CD4-positive, alpha-beta T cell treated with Interleukin-6 for 4 hours (primary cell): Measurements from ENCODE around the gene GIPC2.
"Not testable (repeated sequence)": the region's sequence is repeated elsewhere in the genome, so short reads cannot be mapped to it uniquely, and the experiment has no call there.

Source experiments
- DNase-seq: peaks from one replicate; pipeline ENCODE4 v3.0.0-alpha.2; 2020; ENCODE audit warnings: mixed read lengths

Gene GIPC2

DNA sequence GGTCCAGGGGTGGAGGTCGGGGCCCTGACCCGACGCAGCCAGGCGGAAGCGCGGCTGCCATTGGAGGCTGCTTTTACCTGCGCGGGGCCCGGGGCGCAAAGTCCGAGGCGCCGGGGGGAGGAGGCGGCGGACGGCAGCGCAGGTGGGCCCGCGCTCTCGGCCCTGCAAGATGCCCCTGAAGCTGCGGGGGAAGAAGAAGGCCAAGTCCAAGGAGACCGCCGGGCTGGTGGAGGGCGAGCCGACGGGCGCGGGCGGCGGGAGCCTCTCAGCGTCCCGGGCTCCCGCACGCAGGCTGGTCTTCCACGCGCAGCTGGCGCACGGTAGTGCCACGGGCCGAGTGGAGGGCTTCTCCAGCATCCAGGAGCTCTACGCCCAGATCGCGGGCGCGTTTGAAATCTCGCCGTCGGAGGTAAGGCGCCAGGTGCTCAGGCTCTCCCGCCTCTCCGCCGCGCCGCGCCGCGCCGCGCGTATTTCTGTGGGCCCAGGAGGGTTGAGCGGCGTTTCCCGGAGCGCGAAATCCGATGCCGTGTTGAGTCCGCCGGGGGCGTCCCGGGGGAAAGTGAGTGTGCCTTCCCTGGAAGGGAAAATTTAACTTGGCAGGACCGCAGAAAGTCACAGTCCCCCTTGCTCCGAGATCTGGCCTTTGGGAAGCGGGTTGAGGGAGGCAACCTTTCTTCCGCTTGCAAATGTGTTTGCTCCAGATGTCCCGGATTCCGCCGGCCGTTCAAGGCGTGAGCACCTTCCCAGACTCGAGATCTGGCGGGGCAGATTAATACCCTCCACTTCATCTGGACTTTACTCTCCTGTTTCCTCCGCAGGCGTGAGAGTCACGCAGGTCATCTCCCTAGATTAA lies at the start of gene GIPC2:
TSS of gene GIPC2 (plus strand) at position 41 of the 853 bp plus-strand sequence. CDS start at position 170, 129 bp downstream.
- peak; percentile 16 for DNase-seq

- DNase-seq = no peak
Measured at GRCh38 chr1:77996734-77997133, 49.0 kb upstream of the GIPC2 start.

- DNase-seq = not testable (repeated sequence)
Measured at GRCh38 chr1:78000536-78000935, 45.2 kb upstream of the GIPC2 start.

- DNase-seq = no peak
Measured at GRCh38 chr1:78003070-78003746, 42.6 kb upstream of the GIPC2 start.

DNA sequence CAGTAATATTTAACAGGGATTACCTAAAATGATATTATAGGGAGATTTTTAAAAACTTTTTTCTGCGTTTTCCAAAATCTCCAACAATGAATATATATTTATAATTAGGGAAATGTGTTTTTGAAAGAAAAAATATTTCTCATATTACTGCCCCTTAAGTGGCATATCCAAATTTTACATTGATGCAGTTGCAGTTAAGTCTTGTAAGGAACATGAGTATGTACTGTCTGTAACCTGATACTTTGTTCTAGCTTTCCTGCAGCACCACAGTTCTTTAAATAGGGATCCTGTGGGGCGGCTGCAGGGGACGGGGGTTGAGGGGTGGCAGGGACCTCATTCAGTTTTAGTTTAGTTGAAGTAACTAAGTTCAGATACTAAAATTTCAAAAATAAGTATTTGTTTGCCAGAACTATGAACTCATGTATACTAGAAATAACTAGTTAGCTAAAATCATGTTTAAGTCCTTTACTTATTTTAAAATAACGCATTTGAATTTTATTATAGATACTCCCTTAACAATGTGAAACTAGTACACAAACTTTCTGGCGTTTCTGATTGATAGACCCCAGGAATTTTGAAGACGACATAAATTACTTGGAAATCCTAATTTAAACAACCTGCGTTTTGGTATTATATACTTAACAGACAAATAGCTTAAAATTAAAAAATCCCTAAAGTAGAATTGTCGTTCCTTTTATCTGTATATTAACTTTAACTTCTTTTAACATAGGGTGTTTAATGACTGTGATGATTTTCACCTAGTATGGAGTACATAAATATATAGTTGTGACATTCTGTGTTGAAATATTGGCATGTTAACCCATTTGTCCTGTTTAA lies 41.7 kb upstream of the GIPC2 start:
- DNase-seq = peak; percentile 42

GRCh38 chr1:78004719-78005447 lies 40.9 kb upstream of the GIPC2 start, which contains the start of gene DNAJB4:
Gene DNAJB4, plus strand, starts transcription at chr1:78004939. Its CDS starts 172 bp downstream, at chr1:78005111.
- DNase-seq = peak; percentile 67

DNA sequence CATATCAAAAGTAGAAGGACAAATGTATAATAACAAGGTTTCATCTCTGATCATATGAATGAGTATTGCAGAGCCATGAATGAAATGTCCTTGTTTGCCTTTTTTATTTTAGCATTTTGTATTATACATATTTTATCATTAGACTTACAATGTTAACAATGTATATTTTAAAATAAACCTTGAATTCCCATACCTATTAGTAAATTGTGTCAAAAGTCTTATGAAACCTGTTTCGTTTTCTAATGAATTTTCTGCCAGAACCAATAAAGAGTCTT lies 40.4 kb upstream of the GIPC2 start:
- no peak for DNase-seq

GRCh38 chr1:78005755-78006154 lies 40.0 kb upstream of the GIPC2 start:
- DNase-seq = no peak

GRCh38 chr1:78006521-78006920 lies 39.2 kb upstream of the GIPC2 start:
- no peak for DNase-seq

DNA sequence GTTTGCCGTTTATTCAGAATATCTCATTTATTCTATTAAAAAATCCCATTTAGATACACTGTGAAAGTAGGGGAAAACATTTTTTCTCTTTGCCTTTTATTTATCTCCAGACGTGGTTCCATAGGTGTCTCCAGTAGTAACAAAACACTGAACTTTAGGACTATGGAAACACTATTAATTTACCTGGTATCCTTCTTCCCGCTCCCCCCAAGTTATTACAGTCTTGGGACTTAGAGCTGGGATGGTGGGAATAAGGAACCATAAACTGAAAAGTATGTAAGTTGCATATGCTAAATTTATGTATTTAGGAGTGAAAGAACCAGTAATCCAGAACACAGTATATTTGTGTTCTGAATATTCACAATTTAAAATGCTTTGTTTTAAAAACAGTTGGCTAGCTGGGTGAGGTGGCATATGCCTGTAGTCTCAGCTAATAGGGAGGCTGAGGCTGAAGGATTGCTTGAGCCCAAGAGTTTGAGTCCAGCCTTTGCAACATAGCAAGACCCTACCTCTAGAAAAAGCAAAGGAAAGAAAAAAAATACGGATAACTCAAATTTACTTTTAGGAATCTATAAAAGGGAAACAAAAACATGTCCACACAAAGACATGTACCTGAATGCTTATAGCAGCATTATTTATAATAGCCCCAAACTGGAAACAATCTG lies 38.0 kb upstream of the GIPC2 start:
- no peak for DNase-seq

DNA sequence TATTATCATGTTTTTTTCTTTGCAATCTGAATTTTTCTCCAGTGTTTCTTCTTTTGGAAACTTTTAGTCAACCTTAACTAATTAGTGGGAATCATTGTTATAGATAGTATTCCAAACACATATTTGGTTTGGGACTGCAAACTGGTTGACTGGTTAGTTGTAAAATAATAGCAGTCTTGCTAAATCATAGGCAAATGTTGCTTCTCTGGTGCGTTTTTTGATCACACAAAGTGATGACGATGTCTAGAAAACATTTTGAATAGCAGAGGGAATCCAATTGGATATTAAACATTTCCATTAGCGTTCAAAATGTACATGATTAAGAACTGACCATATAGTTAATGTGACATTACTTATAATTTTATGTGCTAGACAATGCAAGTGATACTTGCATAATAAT lies 36.5 kb upstream of the GIPC2 start:
- DNase-seq = no peak

DNA sequence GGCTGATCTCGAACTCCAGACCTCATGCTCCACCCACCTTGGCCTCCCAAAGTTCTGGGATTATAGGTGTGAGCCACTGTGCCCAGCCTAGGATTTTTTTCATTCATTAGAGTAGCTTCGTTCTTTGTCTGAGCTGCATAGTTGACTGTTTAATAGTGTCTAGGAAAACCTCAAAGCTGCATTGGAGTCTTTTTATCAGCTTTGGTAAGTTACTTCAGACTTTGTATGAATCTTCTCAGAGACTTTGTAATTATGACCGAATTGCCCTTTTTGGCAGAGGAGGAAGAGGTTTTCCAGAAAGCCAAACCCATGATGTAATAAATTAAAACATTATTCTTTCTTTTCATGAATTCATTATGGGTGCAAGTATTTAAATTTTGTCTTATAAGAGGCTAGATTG lies 35.9 kb upstream of the GIPC2 start:
- no peak for DNase-seq

DNA sequence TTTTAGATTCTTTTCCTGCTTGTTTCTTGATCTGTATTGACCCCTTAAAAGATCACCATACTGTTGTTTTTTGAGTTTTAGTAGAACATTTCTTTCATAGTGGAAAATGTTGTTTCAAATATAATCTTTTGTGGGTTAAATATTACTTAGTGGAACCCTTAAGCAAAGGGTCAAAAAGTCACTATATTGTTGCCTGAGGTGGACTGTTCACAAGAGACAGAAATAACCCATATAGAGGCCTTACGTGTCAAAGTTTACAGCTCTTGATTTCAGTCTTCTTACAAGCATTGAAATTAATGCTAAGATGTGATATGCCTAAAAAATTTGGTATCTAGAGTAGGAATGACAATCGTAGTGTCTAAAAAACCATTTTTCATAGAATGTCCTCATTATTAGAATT lies 34.7 kb upstream of the GIPC2 start:
- DNase-seq = no peak

- no peak for DNase-seq
Measured at GRCh38 chr1:78015148-78015547, 30.6 kb upstream of the GIPC2 start.

GRCh38 chr1:78019024-78019423 lies 26.7 kb upstream of the GIPC2 start:
- DNase-seq = no peak

DNA sequence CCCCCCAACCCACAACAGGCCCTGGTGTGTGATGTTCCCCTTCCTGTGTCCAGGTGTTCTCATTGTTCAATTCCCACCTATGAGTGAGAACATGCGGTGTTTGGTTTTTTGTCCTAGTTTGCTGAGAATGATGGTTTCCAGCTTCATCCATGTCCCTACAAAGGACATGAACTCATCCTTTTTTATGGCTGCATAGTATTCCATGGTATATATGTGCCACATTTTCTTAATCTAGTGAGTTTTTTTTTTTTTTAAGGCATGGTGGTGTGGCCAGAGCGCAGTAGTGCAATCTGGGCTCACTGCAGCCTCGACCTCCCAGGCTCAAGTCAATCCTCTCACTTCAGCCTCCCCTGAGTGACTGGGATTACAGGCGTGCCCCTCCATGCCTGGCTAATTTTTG lies 24.6 kb upstream of the GIPC2 start:
- not testable (repeated sequence) for DNase-seq

DNA sequence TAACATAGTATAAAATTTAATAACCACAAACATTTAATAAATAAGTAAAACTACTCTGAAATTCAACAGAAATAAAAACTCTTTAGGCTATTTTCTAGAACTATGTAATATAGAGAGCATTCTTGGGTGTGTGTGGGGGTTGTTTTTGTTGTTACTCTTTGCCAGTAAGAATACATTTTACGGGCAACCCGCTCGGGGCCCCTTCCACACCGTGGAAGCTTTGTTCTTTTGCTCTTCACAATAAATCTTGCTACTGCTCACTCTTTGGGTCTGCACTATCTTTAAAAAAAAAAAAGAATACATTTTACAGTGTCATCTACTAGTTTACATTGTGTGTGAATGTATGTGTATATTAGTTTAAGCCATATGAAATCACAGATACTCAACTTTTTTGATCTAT lies 16.0 kb upstream of the GIPC2 start:
- no peak for DNase-seq

- DNase-seq = no peak
Measured at GRCh38 chr1:78032996-78033796, 12.6 kb upstream of the GIPC2 start.

DNA sequence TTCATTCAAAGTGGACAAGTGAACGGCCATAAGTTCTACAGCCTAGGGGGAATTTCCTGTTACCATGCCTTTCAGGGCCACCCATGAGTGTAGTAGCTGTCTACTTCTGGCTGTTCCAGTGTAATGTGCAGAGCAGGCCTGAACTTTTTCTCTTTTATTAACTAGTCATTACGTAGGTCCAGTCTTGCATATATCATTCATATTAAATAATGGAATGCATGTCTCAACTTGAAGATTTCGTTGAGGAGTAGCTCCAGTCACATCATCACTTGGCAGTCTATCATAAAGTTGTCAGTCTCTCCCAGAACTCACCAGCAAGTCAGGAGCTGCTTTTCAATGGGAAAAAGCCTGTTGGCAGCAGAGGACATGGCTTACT lies 12.0 kb upstream of the GIPC2 start:
- no peak for DNase-seq

GRCh38 chr1:78035121-78035520 lies 10.6 kb upstream of the GIPC2 start:
- DNase-seq = no peak

- no peak for DNase-seq
Measured at GRCh38 chr1:78036450-78036849, 9.3 kb upstream of the GIPC2 start.
